HG02884 (cell line): ENCODE data around the gene ZNG1F.
"Not testable (repeated sequence)": the region's sequence is repeated elsewhere in the genome, so short reads cannot be mapped to it uniquely, and the experiment has no call there.

Experiments
- ATAC-seq: cut with Tn5 transposase; IDR thresholded peaks from one replicate; pipeline ENCODE4 v1.9.1; 2021; ENCODE audit warnings: mild to moderate bottlenecking, moderate library complexity; ENCODE audit not compliant: unreplicated experiment

Gene ZNG1F

DNA sequence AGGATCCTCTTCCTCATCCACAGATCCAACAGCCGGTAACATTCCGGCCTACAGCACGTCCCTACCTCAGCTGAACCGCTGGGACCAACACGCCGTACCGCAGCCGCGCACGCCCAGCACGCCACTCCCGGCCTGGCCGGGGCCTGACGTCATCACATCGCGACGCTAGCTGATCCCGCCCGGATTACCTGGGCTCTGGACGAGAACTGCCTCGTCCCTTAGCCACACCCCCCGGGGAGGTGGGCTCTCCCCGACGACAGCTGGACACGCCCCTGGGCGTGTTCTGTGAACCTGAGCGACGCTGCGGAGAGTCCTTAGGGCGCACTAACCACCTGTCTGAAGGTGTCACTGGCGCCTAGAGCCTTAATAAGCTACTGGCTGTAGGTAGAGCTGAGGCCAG lies at the start of gene ZNG1F:
TSS of gene ZNG1F (minus strand) at position 101 of the 400 bp plus-strand sequence. CDS start at position 42, 59 bp downstream.
- not testable (repeated sequence) for ATAC-seq

DNA sequence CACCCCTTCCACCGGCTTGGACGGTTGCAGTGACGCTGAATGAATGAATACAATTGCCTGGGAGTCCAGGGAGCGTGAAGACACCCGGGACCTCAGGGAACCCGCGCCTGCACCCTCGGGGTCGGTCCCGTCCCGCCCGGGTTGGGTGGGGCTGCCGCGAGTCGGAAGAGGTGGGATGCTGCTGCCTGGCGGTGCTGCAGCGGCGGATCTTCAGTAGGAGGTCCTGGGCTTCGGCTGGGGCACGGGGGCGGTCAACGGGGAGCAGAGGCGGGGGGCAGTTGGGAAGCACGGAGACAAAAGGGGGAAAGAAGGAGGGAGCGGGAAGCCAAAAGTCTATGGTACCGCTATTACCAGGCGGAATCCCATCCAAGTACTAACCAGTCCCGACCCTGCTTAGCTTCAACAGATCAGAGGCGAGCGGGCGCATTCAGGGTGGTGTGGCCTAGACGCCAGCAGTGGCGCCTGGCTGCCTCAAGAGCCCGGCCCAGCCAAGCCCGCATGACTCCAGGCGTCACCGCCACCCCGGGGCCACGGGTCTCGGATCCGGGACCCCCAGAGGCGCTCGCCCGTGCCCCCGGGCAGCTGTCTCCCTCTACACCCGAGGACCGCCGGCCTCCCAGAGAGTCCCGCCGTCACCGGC lies 48.1 kb upstream of the ZNG1F start:
- ATAC-seq = not testable (repeated sequence)

GRCh38 chr9:41236486-41237109 lies 47.5 kb upstream of the ZNG1F start:
- ATAC-seq = not testable (repeated sequence)

DNA sequence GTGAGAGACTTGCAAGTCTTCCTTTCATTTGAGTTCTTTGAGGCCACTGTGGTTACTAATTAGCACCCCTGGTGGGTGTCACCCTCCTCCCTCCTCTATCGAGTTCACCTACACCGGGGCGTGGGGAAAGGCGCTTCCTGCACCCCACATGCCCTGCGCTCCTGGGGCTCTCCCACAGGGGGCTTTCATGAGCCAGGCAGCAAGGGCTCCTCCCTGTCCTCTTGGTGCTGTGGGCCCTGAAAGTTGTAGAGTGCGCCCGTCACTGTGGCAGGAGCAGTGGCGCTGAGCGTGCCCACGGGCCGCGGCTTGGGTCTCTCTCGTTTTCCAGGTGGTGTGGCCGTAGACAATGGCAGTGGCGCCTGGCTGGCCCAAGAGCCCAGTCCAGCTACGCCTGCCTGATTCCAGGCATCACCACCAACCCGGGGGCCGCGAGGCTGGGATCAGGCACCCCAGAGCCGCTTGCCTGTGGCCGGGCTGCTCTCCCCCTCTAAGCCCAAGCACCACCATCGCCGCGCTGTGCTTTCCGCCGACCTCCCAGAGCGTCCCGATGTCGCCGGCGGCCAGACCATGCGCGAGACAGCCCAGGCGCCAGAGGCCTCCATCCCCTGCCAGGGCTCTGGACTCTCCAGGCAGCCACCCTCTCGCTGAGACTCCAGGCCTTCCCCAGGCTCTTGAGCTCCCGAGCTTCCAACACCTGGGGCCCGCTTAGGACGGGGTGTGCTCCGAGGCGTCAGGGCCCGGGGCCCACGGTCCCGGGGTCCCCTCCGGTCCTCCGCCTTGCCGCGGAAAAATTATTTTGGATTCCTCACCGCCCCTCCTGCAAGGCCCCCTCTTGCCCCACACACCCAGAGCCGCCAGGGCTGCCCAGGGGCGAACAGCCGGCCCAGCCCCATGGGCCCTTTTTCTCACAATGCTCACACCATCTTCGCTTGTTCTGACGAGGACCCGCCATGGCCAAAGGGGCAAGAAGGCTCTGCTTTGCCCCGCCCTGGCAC lies 46.0 kb upstream of the ZNG1F start:
- ATAC-seq = peak; percentile 100

DNA sequence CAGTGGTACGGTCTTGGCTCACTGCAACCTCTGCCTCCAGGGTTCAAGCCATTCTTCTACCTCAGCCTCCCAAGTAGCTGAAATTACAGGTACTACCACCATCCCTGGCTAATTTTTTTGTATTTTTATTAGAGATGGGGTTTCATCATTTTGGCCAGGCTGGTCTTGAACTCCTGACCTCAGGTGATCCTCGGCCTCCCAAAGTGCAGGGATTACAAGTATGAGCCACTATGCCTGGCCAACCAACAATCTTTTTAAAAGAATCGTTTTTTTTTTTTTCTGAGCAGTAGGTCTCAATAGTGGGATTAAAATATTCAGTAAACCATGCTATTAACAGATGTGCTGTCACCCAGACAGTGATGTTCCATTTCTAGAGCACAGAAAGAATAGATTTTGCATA lies 45.1 kb upstream of the ZNG1F start:
- peak; percentile 1 for ATAC-seq

- not testable (repeated sequence) for ATAC-seq
Observed at GRCh38 chr9:41232326-41232725, 43.2 kb upstream of the ZNG1F start.

DNA sequence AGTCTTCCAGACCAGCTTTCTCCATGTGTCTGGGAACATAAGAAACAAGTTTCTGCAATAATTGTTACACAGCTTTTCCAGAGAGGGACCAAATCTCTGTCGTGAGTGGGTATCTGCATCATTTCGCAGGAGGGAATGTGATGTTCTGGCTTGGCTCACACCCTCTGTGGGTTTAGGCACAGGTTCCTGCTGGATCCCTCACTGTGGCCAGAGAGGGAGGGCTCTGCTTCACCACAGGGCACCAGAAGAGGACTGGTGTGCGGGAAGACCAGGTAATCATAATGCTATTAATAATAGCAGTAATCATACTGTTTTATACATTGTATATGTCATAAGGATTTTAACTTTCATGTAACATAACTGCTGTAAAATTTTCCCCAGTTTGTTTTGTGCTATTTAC lies 41.3 kb upstream of the ZNG1F start:
- not testable (repeated sequence) for ATAC-seq

- ATAC-seq = no peak
Observed at GRCh38 chr9:41229408-41230401, 40.6 kb upstream of the ZNG1F start.

DNA sequence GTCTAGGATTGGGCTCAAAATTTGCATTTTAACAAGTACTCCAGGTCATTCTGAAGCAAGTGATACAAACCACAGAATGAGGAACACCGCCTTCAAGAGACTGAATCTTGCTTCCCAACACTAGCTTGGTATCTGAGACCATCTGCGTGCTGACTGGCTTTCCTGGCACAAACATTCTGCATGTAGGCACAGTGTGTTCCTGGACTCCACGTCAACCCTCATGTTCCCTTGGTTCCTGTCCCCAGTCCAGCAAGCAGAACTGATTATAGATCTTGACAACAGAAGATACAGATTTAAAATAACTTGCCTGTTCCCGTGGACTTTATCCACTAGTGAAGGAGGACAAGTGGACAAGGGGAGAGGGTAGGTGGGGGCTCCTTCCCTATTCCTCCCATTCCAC lies 30.7 kb upstream of the ZNG1F start:
- ATAC-seq = not testable (repeated sequence)

DNA sequence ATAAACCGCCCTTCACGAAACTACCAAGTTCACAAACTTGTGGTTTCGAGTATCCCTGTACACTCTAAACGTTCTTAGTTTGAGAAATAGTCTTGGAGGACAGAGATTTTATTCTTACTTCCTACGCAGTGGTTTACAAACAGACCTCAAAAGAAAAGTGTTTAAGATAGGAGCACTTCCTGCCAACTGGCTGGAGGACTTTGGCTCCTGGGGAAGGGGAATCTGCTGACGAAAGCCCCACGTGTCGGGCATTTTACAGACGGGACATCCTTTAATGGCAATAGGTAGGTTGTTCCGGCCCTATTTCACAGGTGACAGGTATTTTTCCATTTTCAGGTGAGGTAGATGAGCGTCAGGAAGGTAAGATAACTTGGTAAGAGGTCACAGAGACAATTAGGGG lies 678 bp downstream of the ZNG1F start:
- ATAC-seq = not testable (repeated sequence)

GRCh38 chr9:41174994-41175393 lies 14.1 kb downstream of the ZNG1F start:
- ATAC-seq = not testable (repeated sequence)

DNA sequence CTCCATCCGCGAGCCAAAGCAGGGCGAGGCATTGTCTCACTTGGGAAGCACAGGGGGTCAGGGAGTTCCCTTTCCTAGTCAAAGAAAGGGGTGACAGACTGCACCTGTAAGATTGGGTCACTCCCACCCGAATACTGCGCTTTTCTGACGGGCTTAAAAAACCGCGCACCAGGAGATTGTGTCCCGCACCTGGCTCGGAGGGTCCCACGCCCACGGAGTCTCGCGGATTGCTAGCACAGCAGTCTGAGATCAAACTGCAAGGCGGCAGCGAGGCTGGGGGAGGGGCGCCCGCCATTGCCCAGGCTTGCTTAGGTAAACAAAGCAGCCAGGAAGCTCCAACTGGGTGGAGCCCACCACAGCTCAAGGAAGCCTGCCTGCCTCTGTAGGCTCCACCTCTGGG lies 39.0 kb downstream of the ZNG1F start:
- ATAC-seq = not testable (repeated sequence)

- not testable (repeated sequence) for ATAC-seq
Observed at GRCh38 chr9:41141878-41142277, 47.2 kb downstream of the ZNG1F start.

DNA sequence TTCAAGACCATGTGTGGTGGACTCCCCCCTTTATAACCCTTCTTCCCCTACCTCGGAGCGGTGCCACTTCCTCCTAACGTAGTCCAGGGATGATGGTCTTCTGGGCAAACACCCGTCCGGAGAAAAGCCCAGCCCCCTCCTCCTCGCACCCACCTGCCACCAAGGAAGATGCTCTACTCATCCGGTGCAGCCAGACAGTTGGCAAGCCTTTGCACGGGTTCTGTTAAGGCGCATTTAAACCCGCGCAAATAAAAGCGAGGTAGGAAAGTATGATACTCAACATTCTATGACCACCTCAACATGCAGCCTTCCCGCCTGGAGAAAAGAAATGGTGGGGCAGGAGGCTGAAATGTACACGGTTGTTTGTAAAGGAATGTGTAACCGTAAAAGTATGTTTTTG lies 60.5 kb downstream of the ZNG1F start, which contains the start of gene FOXD4L6:
TSS of gene FOXD4L6 (minus strand) at position 101 of the 400 bp plus-strand sequence. CDS start 298 bp downstream, outside the sequence.
- ATAC-seq = not testable (repeated sequence)

GRCh38 chr9:41126746-41127446 lies 62.2 kb downstream of the ZNG1F start:
- ATAC-seq = not testable (repeated sequence)

GRCh38 chr9:41125936-41126335 lies 63.2 kb downstream of the ZNG1F start:
- not testable (repeated sequence) for ATAC-seq

DNA sequence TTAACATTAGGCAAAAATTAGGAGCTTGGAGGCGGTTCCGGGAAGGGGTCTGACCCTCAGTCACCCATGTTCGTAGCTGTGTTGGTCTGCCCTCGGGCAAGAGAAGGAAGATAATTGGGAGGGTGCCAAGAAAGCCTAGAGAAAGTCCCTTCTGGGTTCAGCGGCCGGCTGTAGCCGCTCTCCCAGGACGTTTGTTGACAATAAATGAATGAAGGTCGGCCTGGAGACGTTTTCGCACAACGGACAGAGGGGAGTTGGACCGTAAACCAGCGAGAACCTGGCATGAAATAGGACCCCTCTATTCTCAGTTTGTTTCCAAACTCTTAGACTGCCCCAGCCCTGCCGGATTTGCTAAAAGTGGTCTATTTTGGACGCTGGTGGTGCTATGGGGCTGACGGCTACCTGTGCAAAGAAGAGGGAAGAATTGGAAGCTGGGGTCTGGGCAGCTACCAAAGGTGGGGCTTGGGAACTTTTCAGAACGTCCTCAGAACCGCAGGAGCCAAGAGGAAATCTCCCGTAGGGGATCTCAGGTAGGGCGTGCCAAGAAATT lies 63.9 kb downstream of the ZNG1F start:
- ATAC-seq = not testable (repeated sequence)

DNA sequence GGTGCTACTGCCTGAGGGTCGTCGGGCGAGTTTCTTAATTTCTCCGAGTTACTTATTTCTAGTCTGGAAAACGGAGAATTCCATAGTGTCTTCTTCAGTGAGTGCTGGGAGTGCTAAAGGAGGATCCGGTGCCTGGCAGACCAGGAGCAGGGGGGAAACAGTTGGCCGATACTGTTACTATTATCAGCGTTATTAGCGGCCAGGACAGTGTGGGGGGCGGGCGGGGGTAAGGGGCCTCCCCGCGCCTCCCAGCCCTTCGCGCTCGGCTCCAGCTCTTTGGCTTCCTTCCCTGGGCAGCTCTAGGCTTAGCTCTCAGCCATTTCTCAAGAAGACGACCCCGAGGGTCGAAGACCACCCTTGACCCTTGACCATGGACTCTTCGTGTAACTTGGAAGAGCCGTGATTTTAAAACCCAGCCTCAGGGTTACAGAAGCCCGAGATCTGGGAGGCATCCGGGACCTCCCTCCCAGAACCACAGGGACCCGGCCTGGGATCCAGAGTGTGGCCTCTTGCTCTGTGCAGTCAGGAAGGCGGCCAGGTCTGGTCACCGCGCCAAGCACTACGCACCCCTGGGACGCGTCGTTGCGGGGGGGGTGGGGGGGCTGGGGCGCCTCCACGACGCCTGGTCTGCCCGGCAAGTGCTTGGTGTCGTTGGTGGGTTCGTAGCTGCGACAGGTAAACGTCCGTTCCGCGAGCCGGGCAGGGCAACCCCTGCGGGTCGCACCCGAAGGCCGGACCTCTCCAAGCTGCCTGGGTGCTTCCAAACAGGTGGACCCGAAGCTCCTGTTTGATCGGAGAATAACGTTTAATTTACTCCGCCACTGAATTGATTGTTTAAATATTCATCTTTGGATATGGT lies 64.6 kb downstream of the ZNG1F start:
- ATAC-seq = not testable (repeated sequence)
